ENCODE data around the gene URGCP. TPM values are rescaled to one million over a fixed set of nuclear protein-coding genes. Genes with fewer than 3 reads are reported as not detected.
A peak's percentile ranks its signal among the peaks of the same experiment; 100 is the strongest.
"Not testable (repeated sequence)": the region's sequence is repeated elsewhere in the genome, so short reads cannot be mapped to it uniquely, and the experiment has no call there.

URGCP gene
- total RNA-seq, 4 donors from 2014 or later = 26.3 to 42.0 (median 34.5) TPM

DNA sequence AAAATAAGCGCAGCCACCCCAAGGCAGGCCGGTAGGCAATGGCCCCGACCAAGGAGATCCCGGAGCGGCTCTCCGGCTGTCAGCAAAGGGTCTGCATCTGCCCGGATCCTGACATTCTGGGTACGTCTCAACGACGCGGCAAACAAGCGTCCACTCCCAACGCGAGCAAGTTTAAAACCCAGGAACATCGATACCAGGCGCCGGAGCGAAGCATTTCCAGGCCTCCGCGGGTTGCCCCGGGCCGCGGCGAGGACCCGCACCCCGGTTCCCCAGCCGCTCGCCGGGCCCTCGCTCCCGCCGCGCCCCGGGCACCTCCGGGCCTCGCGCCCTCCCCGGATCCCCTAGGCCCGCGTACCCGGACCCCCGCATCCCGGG is 453 bp downstream of the URGCP start:
- intact Hi-C loops (cut with DNase I; ENCODE audit: low total_unique reads) = no loop called here
- TF ChIP-seq, protein P1, sequence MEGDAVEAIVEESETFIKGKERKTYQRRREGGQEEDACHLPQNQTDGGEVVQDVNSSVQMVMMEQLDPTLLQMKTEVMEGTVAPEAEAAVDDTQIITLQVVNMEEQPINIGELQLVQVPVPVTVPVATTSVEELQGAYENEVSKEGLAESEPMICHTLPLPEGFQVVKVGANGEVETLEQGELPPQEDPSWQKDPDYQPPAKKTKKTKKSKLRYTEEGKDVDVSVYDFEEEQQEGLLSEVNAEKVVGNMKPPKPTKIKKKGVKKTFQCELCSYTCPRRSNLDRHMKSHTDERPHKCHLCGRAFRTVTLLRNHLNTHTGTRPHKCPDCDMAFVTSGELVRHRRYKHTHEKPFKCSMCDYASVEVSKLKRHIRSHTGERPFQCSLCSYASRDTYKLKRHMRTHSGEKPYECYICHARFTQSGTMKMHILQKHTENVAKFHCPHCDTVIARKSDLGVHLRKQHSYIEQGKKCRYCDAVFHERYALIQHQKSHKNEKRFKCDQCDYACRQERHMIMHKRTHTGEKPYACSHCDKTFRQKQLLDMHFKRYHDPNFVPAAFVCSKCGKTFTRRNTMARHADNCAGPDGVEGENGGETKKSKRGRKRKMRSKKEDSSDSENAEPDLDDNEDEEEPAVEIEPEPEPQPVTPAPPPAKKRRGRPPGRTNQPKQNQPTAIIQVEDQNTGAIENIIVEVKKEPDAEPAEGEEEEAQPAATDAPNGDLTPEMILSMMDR (IDR thresholded peaks at IDR 0.05) = no peak
- no peak for TF ChIP-seq POLR2A (IDR thresholded peaks at IDR 0.05)
- DNase-seq (ENCODE audit: low spot score in 2 of 2) = peak in 1 of 2 donors; percentile 89
- peak overlapping the region; percentile 51 for H3K4me3 ChIP-seq (ENCODE audit: low read depth, poor library complexity, severe bottlenecking)
- WGBS, 2 donors = 0% methylated on average over 14 to 24 of the region's 43 CpGs

DNA sequence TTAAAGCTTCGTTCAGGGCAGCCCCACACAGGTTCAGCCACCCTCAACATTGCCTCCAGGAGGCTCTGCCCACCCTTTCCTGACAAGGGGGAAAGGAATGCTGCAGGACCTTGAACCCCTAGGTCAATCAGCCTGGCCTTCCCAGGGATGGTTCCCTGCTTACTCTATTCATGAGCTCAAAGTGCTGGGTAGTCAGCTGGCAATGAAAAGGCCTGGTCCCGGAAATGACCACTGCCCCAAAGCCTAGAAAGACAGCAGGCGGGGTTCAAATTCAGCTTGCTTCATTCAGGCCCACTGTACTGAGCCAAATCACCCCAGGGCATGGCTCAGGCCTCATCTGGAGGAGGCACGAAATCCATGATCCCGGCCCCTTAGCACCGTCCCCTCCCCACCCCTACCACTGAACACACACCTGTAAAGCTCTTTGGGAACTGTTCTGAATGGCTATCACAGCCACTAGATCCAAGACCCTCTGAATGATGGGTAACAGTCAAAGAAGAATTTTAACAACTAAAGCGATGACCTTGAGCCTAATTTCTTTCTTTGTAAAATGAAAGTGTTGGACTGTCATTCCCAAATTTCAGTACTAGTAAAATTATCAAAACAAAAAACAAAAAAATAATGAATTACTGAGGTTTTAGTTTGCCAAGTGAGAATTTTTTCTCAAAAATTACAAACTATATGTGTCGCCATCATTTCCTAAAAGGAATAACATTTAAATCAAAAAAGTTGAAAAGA is 1.0 kb downstream of the URGCP start:
- 18 to 26% methylated on average over 8 of the region's 8 CpGs for WGBS, 2 donors
- TF ChIP-seq, protein P1 (IDR thresholded peaks at IDR 0.05) = no peak
- TF ChIP-seq POLR2A (IDR thresholded peaks at IDR 0.05) = no peak
- DNase-seq (ENCODE audit: low spot score in 2 of 2) = peak in 1 of 2 donors; percentile 85
- peak overlapping the region; percentile 51 for H3K4me3 ChIP-seq (ENCODE audit: low read depth, poor library complexity, severe bottlenecking)
- intact Hi-C loops (cut with DNase I; ENCODE audit: low total_unique reads) = no loop called here

DNA sequence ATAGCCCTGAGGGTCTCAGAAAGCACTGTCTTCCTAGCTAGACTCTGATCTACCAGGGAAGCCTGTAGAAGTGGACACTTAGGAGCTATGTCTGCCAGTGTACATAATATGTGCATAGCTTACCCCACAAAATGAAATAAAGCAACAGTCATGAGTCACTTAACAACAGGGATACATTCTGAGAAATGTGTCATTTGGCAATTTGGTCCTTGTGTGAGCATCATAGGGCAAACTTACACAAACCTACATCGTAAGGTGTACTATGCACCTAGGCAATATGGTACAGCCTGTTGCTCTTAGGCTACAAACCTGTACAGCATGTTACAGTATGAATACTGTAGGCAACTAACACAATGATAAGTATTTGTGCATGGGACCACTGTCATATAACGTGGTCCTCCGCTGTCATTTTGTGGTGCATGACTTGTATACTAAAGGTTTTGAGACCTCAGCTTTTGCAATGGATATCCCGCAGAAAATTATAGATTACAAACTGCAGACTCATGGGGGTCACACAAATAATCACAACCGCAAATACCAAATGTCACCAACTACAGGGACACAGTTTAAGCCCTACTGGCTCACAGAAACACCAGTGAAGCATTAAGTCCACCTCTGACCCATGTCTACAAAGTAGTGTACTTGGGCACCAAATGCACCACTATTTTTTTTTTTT is 1.7 kb downstream of the URGCP start:
- no peak for TF ChIP-seq POLR2A (IDR thresholded peaks at IDR 0.05)
- TF ChIP-seq, protein P1 (IDR thresholded peaks at IDR 0.05) = no peak
- 95% methylated on average over 5 of the region's 5 CpGs for WGBS, 2 donors
- no peak overlapping the region for H3K4me3 ChIP-seq (ENCODE audit: low read depth, poor library complexity, severe bottlenecking)
- intact Hi-C loops (cut with DNase I; ENCODE audit: low total_unique reads) = no loop called here
- DNase-seq (ENCODE audit: low spot score in 2 of 2) = no peak

DNA sequence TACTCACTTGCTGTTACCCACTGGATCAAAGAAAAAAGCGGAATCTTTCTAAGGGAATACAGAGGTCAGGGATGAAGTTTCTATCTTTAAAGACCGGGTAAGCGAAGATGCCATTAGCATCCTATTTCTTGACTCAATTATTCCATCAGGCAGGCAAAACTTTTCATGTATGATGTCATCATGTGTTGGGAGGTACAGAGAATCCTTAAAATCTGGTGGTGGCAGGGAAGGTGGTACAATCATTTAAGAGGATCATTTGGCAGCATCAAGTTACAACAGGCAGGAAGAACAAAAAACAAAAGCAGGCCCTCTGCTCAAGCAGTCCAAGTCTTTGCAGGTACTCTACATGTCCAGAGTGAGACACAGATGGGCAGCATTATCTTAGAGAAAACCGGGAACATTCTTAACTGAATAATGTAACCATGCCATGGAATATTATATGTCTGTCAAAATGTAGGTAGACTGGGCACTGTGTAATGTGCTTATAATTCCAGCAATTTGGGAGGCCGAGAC is 3.8 kb downstream of the URGCP start:
- WGBS, 2 donors = 92 to 93% methylated on average over 5 of the region's 5 CpGs
- TF ChIP-seq, protein P1 (IDR thresholded peaks at IDR 0.05) = no peak
- TF ChIP-seq POLR2A (IDR thresholded peaks at IDR 0.05) = no peak
- intact Hi-C loops (cut with DNase I; ENCODE audit: low total_unique reads) = no loop called here
- no peak overlapping the region for H3K4me3 ChIP-seq (ENCODE audit: low read depth, poor library complexity, severe bottlenecking)
- DNase-seq (ENCODE audit: low spot score in 2 of 2) = no peak

DNA sequence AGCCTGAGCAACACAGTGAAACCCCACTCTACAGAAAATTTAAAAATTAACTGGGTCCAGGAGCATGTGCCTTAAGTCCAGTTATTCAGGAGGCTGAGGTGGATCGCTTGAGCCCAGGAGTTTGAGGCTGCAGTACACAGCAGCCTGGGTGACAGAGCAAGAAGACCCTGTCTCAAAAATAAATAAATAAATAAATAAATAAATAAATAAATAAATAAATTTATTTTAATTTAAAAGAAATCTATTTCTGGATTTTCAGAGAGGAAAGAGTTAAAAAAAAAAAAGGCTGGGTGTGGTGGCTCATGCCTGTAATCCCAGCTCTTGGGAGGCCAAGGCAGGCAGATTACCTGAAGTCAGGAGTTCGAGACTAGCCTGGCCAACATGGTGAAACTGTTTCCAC is 7.8 kb downstream of the URGCP start:
- intact Hi-C loops (cut with DNase I; ENCODE audit: low total_unique reads) = not testable (repeated sequence)
- WGBS, 2 donors = 97 to 98% methylated on average over 2 of the region's 2 CpGs

DNA sequence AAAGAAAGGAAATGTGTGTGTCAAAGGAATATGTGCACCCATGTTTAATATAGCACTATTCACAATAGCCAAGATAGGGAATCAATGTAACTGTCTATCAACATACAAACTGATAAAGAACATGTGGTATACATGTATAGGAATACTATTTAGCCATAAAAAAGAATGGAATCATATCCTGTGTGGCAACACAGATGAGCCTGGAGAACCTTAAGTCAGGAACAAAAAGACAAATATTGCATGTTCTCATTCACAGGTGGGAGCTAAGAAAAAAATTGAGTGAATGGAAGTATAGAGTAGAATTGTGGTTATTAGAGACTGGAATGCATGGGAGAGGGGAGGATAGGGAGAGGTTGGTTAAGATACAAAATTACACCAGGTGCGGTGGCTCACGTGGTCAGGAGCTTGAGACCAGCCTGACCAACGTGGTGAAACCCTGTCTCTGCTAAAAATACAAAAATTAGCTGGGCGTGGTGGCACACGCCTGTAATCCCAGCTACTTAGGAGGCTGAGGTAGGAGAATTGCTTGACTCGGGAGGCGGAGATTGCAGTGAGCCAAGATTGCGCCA is 10.5 kb downstream of the URGCP start:
- WGBS, 2 donors = 90 to 91% methylated on average over 8 of the region's 8 CpGs
- H3K4me3 ChIP-seq (ENCODE audit: low read depth, poor library complexity, severe bottlenecking) = no peak overlapping the region
- no peak for DNase-seq (ENCODE audit: low spot score in 2 of 2)
- intact Hi-C loops (cut with DNase I; ENCODE audit: low total_unique reads) = no loop called here
- TF ChIP-seq, protein P1 (IDR thresholded peaks at IDR 0.05) = no peak
- TF ChIP-seq POLR2A (IDR thresholded peaks at IDR 0.05) = no peak

More for the DNA sequence above, 7.8 kb downstream of the URGCP start:
- H3K4me3 ChIP-seq (ENCODE audit: low read depth, poor library complexity, severe bottlenecking); DNase-seq (ENCODE audit: low spot score in 2 of 2): not testable (repeated sequence)

All from lower leg skin (tissue), 4 donors.